Endothelial cell of umbilical vein (primary cell): ENCODE data around the gene RNF126. TPM values are rescaled to one million over a fixed set of nuclear protein-coding genes. Genes with fewer than 3 reads are reported as not detected.

ENCODE experiments used
- BruUV-seq: library from RNA; stranded (reverse); fragments of 400-500 nt; replicated peaks from 2 replicates; lab custom pipeline; 2021; lab: Mats Ljungman, UMichigan
- CTCF ChIA-PET: fragments of 300-600, 350-600 bp; sonication (Branson Sonifier 250); formaldehyde crosslinking; loops from one replicate; lab custom pipeline; 2021; ENCODE audit warnings: antibody characterized with exemption, inconsistent platforms; lab: Charles Lee
- POLR2A ChIA-PET: fragments of 300-600, 350-600 bp; sonication (Branson Sonifier 250); formaldehyde crosslinking; loops from one replicate; lab custom pipeline; 2021; ENCODE audit warnings: antibody characterized with exemption, inconsistent platforms; lab: Charles Lee
- DNase-seq: peaks from one replicate; pipeline ENCODE4 v3.0.0-alpha.2; 2011; ENCODE audit warnings: low read depth, low spot score
- FAIRE-seq: peaks from 2 replicates; lab custom pipeline; 2011; peaks lifted over from hg19 to GRCh38; lab: Jason Lieb, UNC
- H2AFZ ChIP-seq: 2 replicates; pipeline ENCODE4 v1.6.0; 2012; ENCODE audit warnings: low read depth, low read length, control low read depth, inconsistent platforms
- H3K27ac ChIP-seq: 2 replicates; pipeline ENCODE4 v1.5.1; 2011; ENCODE audit warnings: low read depth, mild to moderate bottlenecking, control low read depth, low read length, moderate library complexity; ENCODE audit not compliant: insufficient read depth
- H3K27me3 ChIP-seq, 2 experiments: 2 replicates each; pipeline versions ENCODE4 v1.6.0 to v1.6.1; 2011; ENCODE audit warnings: low read length in 2 of 2, mixed read lengths in 1 of 2; ENCODE audit not compliant: control insufficient read depth in 2 of 2, insufficient read depth in 2 of 2
- H3K36me3 ChIP-seq, 2 experiments: 2 replicates in 1 of 2; 3 replicates in 1 of 2; pipeline ENCODE4 v1.5.1; 2011; ENCODE audit warnings: low read length in 2 of 2, mild to moderate bottlenecking in 1 of 2, moderate library complexity in 1 of 2; ENCODE audit not compliant: control insufficient read depth in 2 of 2, insufficient read depth in 2 of 2; ENCODE audit errors: extremely low read depth in 1 of 2
- H3K4me1 ChIP-seq: 3 replicates; pipeline ENCODE4 v1.5.1; 2011; ENCODE audit warnings: mild to moderate bottlenecking, low read length; ENCODE audit not compliant: control insufficient read depth, insufficient read depth; ENCODE audit errors: extremely low read depth
- H3K4me2 ChIP-seq: 2 replicates; pipeline ENCODE4 v1.6.1; 2011; ENCODE audit warnings: low read length, control low read depth, mixed read lengths; ENCODE audit not compliant: insufficient read depth
- H3K4me3 ChIP-seq, 3 experiments: fragments of 200-600 bp in 1 of 3; sonication (generic), shearing (Covaris generic) in 1 of 3; replicated peaks in 1 of 3; 2 replicates each; pipeline ENCODE4 v1.5.1; 2011 to 2016; ENCODE audit warnings: control low read depth in 3 of 3, low read length in 3 of 3, mild to moderate bottlenecking in 2 of 3, inconsistent platforms in 1 of 3, low read depth in 1 of 3, moderate library complexity in 1 of 3; ENCODE audit not compliant: insufficient read depth in 1 of 3
- H3K79me2 ChIP-seq: 2 replicates; pipeline ENCODE4 v1.6.0; 2012; ENCODE audit warnings: low read length, inconsistent platforms; ENCODE audit not compliant: control insufficient read depth, insufficient read depth
- H3K9ac ChIP-seq: replicated peaks from 2 replicates; pipeline ENCODE3; 2011; ENCODE audit warnings: low read length, control low read depth; ENCODE audit not compliant: insufficient read depth; ENCODE audit errors: extremely low read depth
- H3K9me1 ChIP-seq: replicated peaks from 3 replicates; pipeline ENCODE4 v1.6.0; 2011; ENCODE audit warnings: mild to moderate bottlenecking, low read length; ENCODE audit not compliant: control insufficient read depth, insufficient read depth; ENCODE audit errors: extremely low read depth
- H3K9me3 ChIP-seq: replicated peaks from 2 replicates; pipeline ENCODE4 v1.5.1; 2012; ENCODE audit warnings: low read length, inconsistent platforms; ENCODE audit not compliant: control insufficient read depth, insufficient read depth
- H4K20me1 ChIP-seq: replicated peaks from 2 replicates; pipeline ENCODE3; 2011; ENCODE audit warnings: mild to moderate bottlenecking, low read length; ENCODE audit not compliant: control insufficient read depth, insufficient read depth; ENCODE audit errors: extremely low read depth
- CTCF ChIP-seq, 2 donors: IDR thresholded peaks; 1 replicate in 1 of 2; 2 replicates in 1 of 2; pipeline ENCODE4 v1.5.1; 2011; ENCODE audit warnings: low read length in 2 of 2, mild to moderate bottlenecking in 2 of 2, moderate library complexity in 2 of 2, control low read depth in 1 of 2, inconsistent platforms in 1 of 2, low read depth in 1 of 2; ENCODE audit not compliant: insufficient read depth in 1 of 2; ENCODE audit errors: extremely low read depth in 1 of 2
- EZH2 ChIP-seq: IDR thresholded peaks from 2 replicates; pipeline ENCODE4 v1.6.1; 2012; ENCODE audit warnings: borderline replicate concordance, low read depth, mild to moderate bottlenecking, moderate library complexity, low read length, inconsistent platforms; ENCODE audit not compliant: severe bottlenecking
- FOS ChIP-seq: IDR thresholded peaks from 2 replicates; pipeline ENCODE4 v1.6.1; 2011; ENCODE audit warnings: mild to moderate bottlenecking, low read length, moderate library complexity, borderline replicate concordance; ENCODE audit not compliant: insufficient read depth
- GATA2 ChIP-seq: IDR thresholded peaks from 2 replicates; pipeline ENCODE4 v1.7.0; 2011; ENCODE audit warnings: low read depth, mild to moderate bottlenecking, moderate library complexity, mixed read lengths, low read length; ENCODE audit not compliant: insufficient read length, insufficient read depth
- JUN ChIP-seq: IDR thresholded peaks from 2 replicates; pipeline ENCODE4 v1.6.1; 2011; ENCODE audit warnings: borderline replicate concordance, low read depth; ENCODE audit not compliant: insufficient read length, insufficient read depth
- MAX ChIP-seq: IDR thresholded peaks from 2 replicates; pipeline ENCODE4 v1.6.1; 2011; ENCODE audit not compliant: insufficient read depth, insufficient read length
- MYC ChIP-seq: IDR thresholded peaks from one replicate; pipeline ENCODE4 v1.6.1; 2011; ENCODE audit warnings: mild to moderate bottlenecking, low read depth, low read length
- POLR2A ChIP-seq: IDR thresholded peaks from 2 replicates; pipeline ENCODE4 v1.6.1; 2012; ENCODE audit warnings: low read depth, mild to moderate bottlenecking, control low read depth, low read length
- POLR2AphosphoS5 ChIP-seq: IDR thresholded peaks from 2 replicates; pipeline ENCODE4 v1.6.1; 2012; ENCODE audit warnings: low read depth, mild to moderate bottlenecking, control low read depth, low read length, moderate library complexity; ENCODE audit not compliant: insufficient read depth
- dilution Hi-C: fragments of 300-500 bp; cut with MboI; formaldehyde crosslinking; loops from one replicate; pipeline ENCODE4 v1.15.0; 2019; ENCODE audit warnings: low sequenced_read_pairs; ENCODE audit not compliant: extremely low pct_ligation_motif_present
- intact Hi-C: fragments of 100-400 bp; cut with micrococcal nuclease; formaldehyde crosslinking; loops from one replicate; pipeline ENCODE4 v1.10.0; 2022
- polyA plus RNA-seq, 4 experiments: library from polyadenylated mRNA; depleted of rRNA in 3 of 4; stranded (reverse) in 3 of 4; unstranded in 1 of 4; fragments of >200 nt; gene quantifications; 2 replicates each; pipeline versions ENCODE4 v1.2.1 to v1.2.3, GENCODE V29; 2011 to 2012; ENCODE audit warnings: missing spikeins in 1 of 4
- total RNA-seq: library from RNA; stranded (reverse); gene quantifications from 2 replicates; pipeline ENCODE4 v1.2.3, GENCODE V29; 2021

RNF126 gene
- total and polyA plus RNA-seq, 2 donors (not counting 3 experiments of a cell fraction or from before 2014, with no cell fraction given): 19.2 to 61.3 TPM

- no peaks in the 10 kb centered on the region for H3K79me2 ChIP-seq
- intact Hi-C loops: no loop called here
- no peaks in the 10 kb centered on the region for H3K27me3 ChIP-seq
- no peak for FAIRE-seq
- BruUV-seq: no TSS peak
- dilution Hi-C loops: no loop called here
- H2AFZ ChIP-seq: no peak overlapping the region
- POLR2A ChIA-PET: no interaction called here
- no peak overlapping the region for H3K4me2 ChIP-seq
- CTCF ChIA-PET: no interaction called here
- no peaks in the 10 kb centered on the region for H3K9me1 ChIP-seq
- DNase-seq: no peak
- H3K9ac ChIP-seq: no peak overlapping the region
- no peaks in the 10 kb centered on the region for H4K20me1 ChIP-seq
- H3K27ac ChIP-seq: no peak overlapping the region
- no peak for TF ChIP-seq POLR2A
- no peak for TF ChIP-seq FOS
- no peak for TF ChIP-seq POLR2AphosphoS5
- TF ChIP-seq JUN: no peak
- no peak for TF ChIP-seq GATA2
- TF ChIP-seq MAX: no peak
- TF ChIP-seq EZH2: no peak
- no peak for TF ChIP-seq MYC
- no peak for TF ChIP-seq CTCF (IDR thresholded peaks at IDR 0.05; ENCODE audit: extremely low read depth in 1 of 2, insufficient read depth in 1 of 2, low read depth in 1 of 2, low read length in 2 of 2)
- no peak overlapping the region for H3K4me3 ChIP-seq
- H3K4me1 ChIP-seq: peaks cover 8% of the 10 kb centered on the region
- peaks cover 3 to 5% of the 10 kb centered on the region in 2 experiments for H3K36me3 ChIP-seq
- no peaks in the 10 kb centered on the region for H3K9me3 ChIP-seq
Observed at GRCh38 chr19:613732-614567, 49.1 kb downstream of the RNF126 start.
